Chondrocyte (in vitro differentiated cells): Measurements from ENCODE around the gene PEX11A. TPM values are rescaled to one million over a fixed set of nuclear protein-coding genes. Genes with fewer than 3 reads are reported as not detected.

Experiments
- DNase-seq: peaks from one replicate; pipeline ENCODE4 v3.0.0; 2021; ENCODE audit warnings: mixed read lengths, low spot score
- H3K27ac Mint-ChIP-seq: one replicate; pipeline ENCODE4 v1.8.0; 2021; ENCODE audit warnings: mild to moderate bottlenecking, moderate library complexity, mixed read lengths; ENCODE audit not compliant: unreplicated experiment
- H3K27me3 Mint-ChIP-seq: 2 replicates; pipeline ENCODE4 v1.8.0; 2021; ENCODE audit warnings: low read depth, mixed read lengths
- H3K36me3 Mint-ChIP-seq: 2 replicates; pipeline ENCODE4 v1.8.0; 2021; ENCODE audit warnings: low read depth, mixed read lengths
- H3K4me1 Mint-ChIP-seq: 2 replicates; pipeline ENCODE4 v1.8.0; 2021; ENCODE audit warnings: low read depth, mild to moderate bottlenecking, mixed read lengths
- H3K4me3 Mint-ChIP-seq: one replicate; pipeline ENCODE4 v1.8.0; 2021; ENCODE audit warnings: mild to moderate bottlenecking, moderate library complexity, mixed read lengths; ENCODE audit not compliant: unreplicated experiment
- H3K9me3 Mint-ChIP-seq: 2 replicates; pipeline ENCODE4 v1.8.0; 2021; ENCODE audit warnings: low read depth, mixed read lengths
- CTCF ChIP-seq: fragments of 200-600 bp; sonication (generic); IDR thresholded peaks from 2 replicates; pipeline ENCODE4 v1.5.0; 2021; ENCODE audit warnings: antibody characterized with exemption, mild to moderate bottlenecking, moderate library complexity
- total RNA-seq: library from RNA; stranded (reverse); gene quantifications from 3 replicates; pipeline ENCODE4 v1.2.1, GENCODE V29; 2021

The PEX11A gene
- total RNA-seq, 1 donor from 2014 or later: 3.0 TPM

- Mint-ChIP-seq H3K36me3 (peaks cover 2% of the 10 kb centered on the region), H3K27ac (no peak overlapping the region), H3K4me1 (no peaks in the 10 kb centered on the region), H3K27me3 (peaks cover 5% of the 10 kb centered on the region), H3K4me3 (no peak overlapping the region), H3K9me3 (peaks cover 7% of the 10 kb centered on the region)
- no peak for DNase-seq
- TF ChIP-seq CTCF: no peak
These were observed 24.2 kb upstream of the PEX11A start for GRCh38 chr15:89714775-89715174.

- peaks cover 7% of the 10 kb centered on the region for H3K9me3 Mint-ChIP-seq
- H3K27ac Mint-ChIP-seq: no peak overlapping the region
- peaks cover 18% of the 10 kb centered on the region for H3K27me3 Mint-ChIP-seq
- H3K4me3 Mint-ChIP-seq: no peak overlapping the region
- DNase-seq: no peak
- H3K36me3 Mint-ChIP-seq: peaks cover 2% of the 10 kb centered on the region
- H3K4me1 Mint-ChIP-seq: peaks cover 21% of the 10 kb centered on the region
- TF ChIP-seq CTCF: no peak
These were observed 17.0 kb upstream of the PEX11A start for GRCh38 chr15:89707577-89707976.

- Mint-ChIP-seq H3K36me3 (no peaks in the 10 kb centered on the region), H3K27ac (peak overlapping the region; percentile 76), H3K27me3 (peaks cover 23% of the 10 kb centered on the region), H3K4me1 (peaks cover 25% of the 10 kb centered on the region), H3K9me3 (no peaks in the 10 kb centered on the region), H3K4me3 (no peak overlapping the region)
- DNase-seq: no peak
- TF ChIP-seq CTCF: no peak
These were observed 13.9 kb upstream of the PEX11A start for GRCh38 chr15:89704411-89704810.

- no peak for TF ChIP-seq CTCF
- Mint-ChIP-seq H3K27me3 (peaks cover 20% of the 10 kb centered on the region), H3K36me3 (no peaks in the 10 kb centered on the region), H3K27ac (no peak overlapping the region), H3K4me1 (peaks cover 7% of the 10 kb centered on the region), H3K4me3 (no peak overlapping the region), H3K9me3 (no peaks in the 10 kb centered on the region)
- no peak for DNase-seq
These were observed 4.6 kb upstream of the PEX11A start for GRCh38 chr15:89695198-89695597.

GRCh38 chr15:89693696-89694095, 3.1 kb upstream of the PEX11A start:
- peaks cover 18% of the 10 kb centered on the region for H3K27me3 Mint-ChIP-seq
- no peak for DNase-seq
- H3K4me3 Mint-ChIP-seq: no peak overlapping the region
- H3K9me3 Mint-ChIP-seq: no peaks in the 10 kb centered on the region
- no peaks in the 10 kb centered on the region for H3K36me3 Mint-ChIP-seq
- no peak for TF ChIP-seq CTCF
- peaks cover 15% of the 10 kb centered on the region for H3K4me1 Mint-ChIP-seq
- H3K27ac Mint-ChIP-seq: no peak overlapping the region
